NAMALWA (cell line): ENCODE results near the gene SERPINB8.

Experiments used
- DNase-seq: peaks from one replicate; pipeline ENCODE4 v3.0.0-alpha.2; 2015; ENCODE audit warnings: low spot score

Gene SERPINB8

GRCh38 chr18:63965716-63966330, 4.1 kb upstream of the SERPINB8 start:
- DNase-seq: no peak

- no peak for DNase-seq
Observed at GRCh38 chr18:63970809-63971205, 926 bp downstream of the SERPINB8 start.

GRCh38 chr18:63971320-63972001, 1.6 kb downstream of the SERPINB8 start:
- DNase-seq: no peak

GRCh38 chr18:63972002-63972376, 2.1 kb downstream of the SERPINB8 start:
- no peak for DNase-seq

GRCh38 chr18:63974991-63975390, 5.1 kb downstream of the SERPINB8 start:
- DNase-seq: peak; percentile 63

- no peak for DNase-seq
Observed at GRCh38 chr18:63975628-63976027, 5.7 kb downstream of the SERPINB8 start.

GRCh38 chr18:63977040-63977439, 7.2 kb downstream of the SERPINB8 start:
- no peak for DNase-seq

GRCh38 chr18:63979409-63979920, 9.6 kb downstream of the SERPINB8 start:
- peak; percentile 80 for DNase-seq

- no peak for DNase-seq
Observed at GRCh38 chr18:63980027-63980426, 10.1 kb downstream of the SERPINB8 start.

- no peak for DNase-seq
Observed at GRCh38 chr18:63980896-63981460, 11.1 kb downstream of the SERPINB8 start.

GRCh38 chr18:63981719-63982118, 11.8 kb downstream of the SERPINB8 start:
- DNase-seq: no peak

- DNase-seq: no peak
Observed at GRCh38 chr18:63982361-63982760, 12.5 kb downstream of the SERPINB8 start.

GRCh38 chr18:63986885-63987284, 17.0 kb downstream of the SERPINB8 start:
- no peak for DNase-seq

- no peak for DNase-seq
Observed at GRCh38 chr18:63987743-63988142, 17.9 kb downstream of the SERPINB8 start.

- DNase-seq: no peak
Observed at GRCh38 chr18:63992751-63993150, 22.9 kb downstream of the SERPINB8 start.

GRCh38 chr18:63994783-63995399, 25.0 kb downstream of the SERPINB8 start:
- DNase-seq: peak; percentile 59

GRCh38 chr18:63997041-63997440, 27.2 kb downstream of the SERPINB8 start:
- no peak for DNase-seq

GRCh38 chr18:63997606-63998005, 27.7 kb downstream of the SERPINB8 start:
- no peak for DNase-seq

GRCh38 chr18:63999871-64000270, 30.0 kb downstream of the SERPINB8 start:
- DNase-seq: no peak

GRCh38 chr18:64002581-64002980, 32.7 kb downstream of the SERPINB8 start:
- no peak for DNase-seq

- no peak for DNase-seq
Observed at GRCh38 chr18:64009305-64009704, 39.4 kb downstream of the SERPINB8 start.

GRCh38 chr18:64011513-64011912, 41.6 kb downstream of the SERPINB8 start:
- no peak for DNase-seq

GRCh38 chr18:64017870-64018269, 48.0 kb downstream of the SERPINB8 start:
- DNase-seq: peak; percentile 59
